Epidermal melanocyte (primary cell): ENCODE results near the gene PRR36.

Experiments
- DNase-seq: peaks from one replicate; pipeline ENCODE4 v3.0.0; 2011; ENCODE audit warnings: low spot score; ENCODE audit not compliant: insufficient read length

Gene PRR36

DNA sequence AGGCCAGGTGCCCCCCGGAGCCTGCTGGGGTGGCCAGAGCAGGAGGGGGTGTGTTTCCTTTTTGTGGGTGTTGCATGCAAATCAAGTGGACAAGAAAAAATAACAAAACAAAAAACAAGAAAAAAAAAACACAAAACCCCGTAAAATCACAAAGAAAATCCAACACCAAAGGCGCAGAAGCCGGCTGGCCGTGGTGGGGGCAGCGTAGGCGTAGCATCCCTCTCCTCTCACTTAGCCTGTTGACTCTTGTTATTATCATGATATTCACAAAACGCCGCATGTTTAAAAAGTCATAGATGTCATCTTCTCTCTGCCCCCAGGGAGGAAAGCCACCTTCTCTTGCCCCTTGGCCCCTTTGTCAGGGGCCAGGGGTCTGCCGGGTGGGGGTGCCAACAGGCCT, 39.5 kb upstream of the PRR36 start:
- DNase-seq, result no peak

DNA sequence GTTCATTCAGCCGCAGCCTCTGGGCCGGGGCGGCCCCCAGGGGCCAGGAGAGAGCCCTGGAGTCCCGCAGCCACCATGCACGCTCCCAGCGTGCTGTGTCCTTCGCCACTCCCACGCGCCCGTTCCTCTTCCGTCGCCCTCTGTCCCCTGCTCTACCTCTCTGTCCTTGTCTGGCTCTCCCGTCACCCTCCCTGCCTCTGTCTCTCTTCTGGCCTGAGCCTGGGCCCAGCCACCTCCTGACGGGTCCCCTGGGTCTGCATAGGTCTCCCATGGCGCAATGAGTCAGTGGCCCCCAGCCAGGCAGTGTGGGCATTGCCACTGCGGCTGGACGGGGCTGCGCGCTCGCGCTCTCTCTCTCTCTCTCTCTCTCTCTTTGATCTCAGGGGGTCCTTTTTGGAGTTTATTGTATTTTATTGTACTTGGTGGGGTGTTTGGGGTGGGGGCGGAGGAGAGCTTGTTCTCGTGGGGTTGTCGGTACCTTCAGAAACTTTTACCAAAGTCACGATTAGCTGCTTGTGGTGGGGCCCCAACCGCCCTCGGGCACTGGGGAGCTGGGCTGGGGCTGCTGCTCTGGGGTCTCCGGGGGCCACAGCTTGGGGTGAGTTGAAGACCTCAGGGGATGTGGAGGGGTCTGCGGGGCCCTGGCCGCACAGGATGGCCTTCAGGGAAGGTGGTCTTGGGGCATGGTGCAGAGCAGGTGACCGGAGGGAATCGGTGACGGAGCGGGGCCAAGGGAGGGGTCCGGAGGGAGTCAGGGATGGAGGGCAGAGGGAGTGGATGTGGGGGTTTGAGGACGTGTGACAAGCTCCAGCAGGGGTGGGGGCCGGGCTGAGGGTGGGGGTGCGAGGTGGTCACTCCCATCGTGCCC, 38.7 kb upstream of the PRR36 start:
- no peak for DNase-seq

DNA sequence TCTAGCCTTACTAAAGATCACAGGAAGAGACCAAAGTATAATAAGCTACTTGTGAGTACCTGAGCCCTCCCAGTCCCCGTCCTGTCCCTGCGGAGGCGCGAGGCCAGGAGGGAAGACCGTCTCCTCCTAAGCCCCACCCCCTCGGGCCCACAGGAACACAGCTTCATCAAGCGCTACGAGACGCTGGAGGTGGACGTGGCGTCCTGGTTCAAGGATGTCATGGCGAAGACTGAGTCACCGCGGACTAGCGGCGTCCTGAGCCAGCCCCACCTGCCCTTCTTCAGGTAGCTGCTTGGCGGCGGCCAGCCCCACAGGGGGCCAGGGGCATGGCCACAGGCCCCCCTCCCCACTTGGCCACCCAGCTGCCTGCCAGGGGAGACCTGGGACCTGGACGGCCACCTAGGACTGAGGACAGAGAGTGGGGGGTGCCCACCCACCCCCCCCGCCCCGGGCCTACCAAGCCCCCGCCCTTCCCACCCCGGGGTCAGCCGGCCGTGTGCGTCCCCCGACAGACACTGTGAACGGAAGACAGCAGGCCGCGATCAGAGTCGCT, 38.0 kb upstream of the PRR36 start:
- DNase-seq, result no peak

- DNase-seq, result no peak
Measured at GRCh38 chr19:7911508-7912143, 37.4 kb upstream of the PRR36 start.

DNA sequence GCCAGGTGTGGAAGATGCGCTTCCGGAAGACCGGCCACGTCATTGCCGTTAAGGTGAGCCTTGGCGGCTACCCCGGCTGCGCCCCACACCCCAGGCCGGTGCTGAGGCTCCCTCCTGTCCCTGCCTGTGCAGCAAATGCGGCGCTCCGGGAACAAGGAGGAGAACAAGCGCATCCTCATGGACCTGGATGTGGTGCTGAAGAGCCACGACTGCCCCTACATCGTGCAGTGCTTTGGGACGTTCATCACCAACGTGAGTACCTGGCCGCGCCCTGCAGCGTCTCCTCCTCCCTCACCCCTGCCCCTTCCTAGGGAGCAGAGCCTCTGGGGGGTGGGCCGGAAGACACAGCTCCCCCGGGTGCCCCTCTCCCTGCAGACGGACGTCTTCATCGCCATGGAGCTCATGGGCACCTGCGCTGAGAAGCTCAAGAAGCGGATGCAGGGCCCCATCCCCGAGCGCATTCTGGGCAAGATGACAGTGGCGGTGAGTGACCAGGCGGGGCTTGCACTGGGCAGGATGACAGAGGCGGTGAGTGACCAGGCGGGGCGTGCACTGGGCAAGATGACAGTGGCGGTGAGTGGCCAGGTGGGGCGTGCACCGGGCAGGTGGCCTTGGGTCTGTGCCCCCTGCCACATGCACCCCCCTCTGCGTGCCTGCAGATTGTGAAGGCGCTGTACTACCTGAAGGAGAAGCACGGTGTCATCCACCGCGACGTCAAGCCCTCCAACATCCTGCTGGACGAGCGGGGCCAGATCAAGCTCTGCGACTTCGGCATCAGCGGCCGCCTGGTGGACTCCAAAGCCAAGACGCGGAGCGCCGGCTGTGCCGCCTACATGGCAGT, 36.4 kb upstream of the PRR36 start:
- DNase-seq, result no peak

GRCh38 chr19:7909471-7910067, 35.4 kb upstream of the PRR36 start:
- no peak for DNase-seq

DNA sequence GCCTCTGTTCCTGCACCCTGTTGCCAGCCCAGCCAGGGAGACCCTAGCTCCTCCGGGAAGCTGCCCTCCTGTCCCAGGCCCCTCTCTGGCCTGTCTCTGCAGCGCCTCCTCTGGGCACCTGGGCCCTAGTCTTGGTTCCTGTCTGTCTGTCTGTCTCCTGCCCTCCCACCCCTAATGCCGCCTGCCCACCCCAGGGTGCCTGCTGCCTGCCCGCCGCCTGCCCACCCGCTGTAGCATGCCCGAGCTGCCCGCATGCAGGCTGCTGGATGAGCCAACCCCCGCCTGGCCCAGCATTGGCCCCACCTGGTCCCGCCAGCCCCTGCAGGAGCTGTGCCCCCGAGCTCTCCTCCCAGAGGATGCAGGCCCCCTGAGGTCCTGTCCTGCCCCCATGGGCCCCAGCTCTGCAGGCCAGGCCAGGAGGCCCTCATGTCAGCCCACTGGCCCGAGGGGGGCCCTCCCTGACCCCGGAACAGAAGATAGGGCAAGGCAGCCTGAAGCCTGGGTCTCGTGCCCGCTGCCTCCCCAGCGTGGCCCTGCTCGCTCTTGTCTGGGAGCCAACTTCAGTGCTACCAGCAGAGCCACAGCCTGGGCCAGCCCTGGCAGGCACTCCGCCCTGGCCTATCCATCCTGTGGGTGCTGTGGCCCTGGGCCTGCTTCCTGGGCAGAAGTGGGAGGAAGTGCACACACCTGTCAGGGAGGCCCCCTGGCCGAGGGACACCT, 34.7 kb upstream of the PRR36 start:
- DNase-seq, result no peak

DNA sequence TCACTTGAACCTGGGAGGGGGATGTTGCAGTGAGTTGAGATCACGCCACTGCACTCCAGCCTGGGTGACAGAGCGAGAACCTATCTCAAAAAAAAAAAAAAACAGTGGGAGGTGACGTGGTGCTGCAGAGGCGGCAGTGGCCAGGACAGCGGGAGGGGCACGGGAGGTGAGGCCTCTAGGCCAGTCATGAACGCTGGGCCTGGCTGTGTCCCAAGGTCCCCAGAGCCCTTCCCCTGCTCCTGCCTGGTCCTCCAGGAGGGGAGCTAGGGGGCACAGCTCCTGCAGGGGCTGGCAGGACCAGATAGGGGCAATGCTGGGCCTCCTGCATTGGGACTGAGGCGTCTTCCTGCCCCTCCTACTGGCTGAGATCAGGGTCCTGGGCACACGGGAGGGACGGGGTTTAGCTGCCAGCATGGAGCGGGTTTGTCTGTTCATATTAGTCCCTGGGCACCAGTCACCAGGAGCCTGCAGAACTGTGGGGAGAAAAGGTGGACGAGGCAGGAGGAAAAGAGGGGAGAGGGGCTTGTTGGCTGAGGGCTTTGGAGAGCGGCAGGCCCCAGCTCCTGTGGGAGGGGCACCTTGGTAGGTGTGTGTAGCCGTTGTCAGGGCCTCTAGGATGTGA, 34.0 kb upstream of the PRR36 start:
- DNase-seq, result no peak

- no peak for DNase-seq
Measured at GRCh38 chr19:7907544-7907943, 33.4 kb upstream of the PRR36 start.

GRCh38 chr19:7907122-7907521, 32.9 kb upstream of the PRR36 start:
- no peak for DNase-seq

- DNase-seq, result no peak
Measured at GRCh38 chr19:7905859-7906258, 31.7 kb upstream of the PRR36 start.

DNA sequence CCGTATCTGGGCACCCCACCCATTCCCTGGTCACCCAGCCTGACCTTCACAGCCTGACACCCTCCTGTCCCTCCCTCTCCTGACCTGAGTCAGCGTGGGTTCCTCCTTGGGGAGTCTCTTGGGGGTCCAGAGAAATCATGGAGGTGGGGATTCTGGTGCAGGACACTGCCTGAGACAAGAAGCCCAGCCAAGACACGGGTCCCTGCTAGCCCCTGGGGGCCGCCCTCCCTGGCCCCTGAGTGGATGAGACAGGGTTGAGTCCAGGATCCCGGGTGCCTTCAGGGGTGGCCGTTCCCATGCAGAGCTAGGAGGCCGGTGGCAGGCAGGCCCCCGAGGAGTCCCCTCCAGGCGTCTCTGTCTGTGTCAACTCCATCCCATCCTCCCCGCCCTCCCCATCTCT, 31.1 kb upstream of the PRR36 start:
- DNase-seq, result no peak

GRCh38 chr19:7904074-7905020, 30.2 kb upstream of the PRR36 start:
- DNase-seq, result peak; percentile 58

- DNase-seq, result peak; percentile 98
Measured at GRCh38 chr19:7903244-7904073, 29.3 kb upstream of the PRR36 start, which contains the start of gene MAP2K7. MAP2K7 (plus strand) TSS chr19:7903877; CDS start chr19:7903945, 68 bp downstream.

DNA sequence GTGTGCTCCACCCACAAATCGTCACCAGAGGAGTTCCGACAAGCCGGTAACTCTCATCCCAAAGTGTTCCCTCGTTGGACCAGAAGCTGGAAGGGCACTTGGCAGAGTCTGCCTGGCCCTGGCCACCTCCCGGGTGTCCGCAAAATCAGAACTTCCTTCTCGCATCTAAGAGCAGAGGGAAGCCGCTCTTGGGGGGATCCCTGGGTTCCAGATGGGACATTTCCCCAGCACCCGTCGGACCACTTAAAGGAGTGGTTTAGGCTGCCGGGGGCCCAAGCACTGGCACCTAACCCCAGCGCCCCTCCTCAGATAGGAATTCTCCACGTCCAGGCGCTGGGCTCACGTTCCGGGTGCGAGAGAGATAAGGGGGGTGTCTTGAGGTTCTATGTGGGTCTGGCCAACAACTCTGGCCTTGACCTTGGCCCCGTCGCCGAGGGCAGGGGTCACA, 28.6 kb upstream of the PRR36 start:
- no peak for DNase-seq

DNA sequence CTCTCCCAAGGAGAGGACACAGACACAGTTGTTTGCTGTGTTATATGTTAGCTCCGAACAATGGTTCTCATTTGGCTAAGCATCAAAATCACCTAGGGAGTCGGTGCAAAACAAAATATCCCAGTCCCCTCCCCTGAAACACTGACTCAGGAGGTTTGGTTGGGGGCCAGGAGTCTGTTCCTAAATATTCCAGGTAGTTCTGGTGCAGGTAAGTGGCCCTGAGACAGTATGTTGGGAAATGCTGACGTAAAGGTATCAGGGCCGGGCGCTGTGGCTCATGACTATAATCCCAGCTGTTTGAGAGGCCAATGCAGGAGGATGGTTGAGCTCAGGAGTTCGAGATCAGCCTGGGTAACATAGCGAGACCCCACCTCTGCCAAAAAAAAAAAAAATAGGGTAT, 27.1 kb upstream of the PRR36 start:
- peak; percentile 10 for DNase-seq

- DNase-seq, result no peak
Measured at GRCh38 chr19:7900931-7901330, 26.7 kb upstream of the PRR36 start.

- DNase-seq, result peak; percentile 11
Measured at GRCh38 chr19:7900401-7900870, 26.2 kb upstream of the PRR36 start.
